ENCODE data around the gene SOX12.
"Not testable (repeated sequence)": the region's sequence is repeated elsewhere in the genome, so short reads cannot be mapped to it uniquely, and the experiment has no call there.

SOX12 gene

DNA sequence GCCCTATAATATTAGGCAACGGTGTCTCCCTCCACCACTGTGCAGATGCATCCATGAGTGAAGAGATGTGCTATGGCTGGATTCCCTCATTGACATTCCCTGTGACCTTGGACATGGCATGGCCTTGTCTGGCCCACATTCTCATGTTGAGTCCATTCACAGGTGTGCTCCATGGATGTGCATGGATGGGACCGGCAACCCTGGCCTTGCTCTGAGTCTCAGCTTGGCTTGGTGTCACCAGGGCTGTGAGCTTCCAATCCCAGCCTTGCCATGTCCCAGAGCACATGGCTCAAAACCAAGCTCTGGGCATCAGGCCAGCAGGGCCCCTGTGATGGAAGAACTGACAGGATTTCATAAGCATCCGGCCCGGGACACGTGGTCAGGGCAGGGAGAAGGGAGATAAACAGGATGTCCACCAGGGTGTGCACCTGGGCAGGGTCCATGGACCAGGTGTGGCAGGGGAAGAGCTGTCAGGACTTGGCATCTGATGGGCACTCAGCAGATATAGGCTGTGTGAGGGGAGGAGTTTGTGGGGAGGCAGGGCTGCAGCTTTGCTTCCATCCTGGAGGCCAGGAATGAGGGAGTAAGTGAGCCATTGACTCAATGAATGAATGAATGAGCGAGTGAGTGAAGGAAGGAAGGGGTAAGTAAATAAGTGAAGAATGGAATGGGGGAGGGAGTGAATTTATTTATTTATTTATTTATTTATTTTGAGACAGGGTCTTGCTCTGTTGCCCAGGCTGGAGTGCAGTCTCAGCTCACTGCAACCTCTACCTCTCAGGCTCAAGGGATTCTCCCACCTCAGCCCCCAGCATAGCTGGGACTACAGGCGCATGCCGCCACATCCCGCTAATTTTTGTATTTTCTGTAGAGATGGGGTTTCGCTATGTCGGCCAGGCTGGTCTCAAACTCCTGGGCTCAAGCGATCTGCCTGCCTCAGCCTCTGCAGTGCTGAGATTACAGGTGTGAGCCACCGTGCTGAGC lies 37.2 kb downstream of the SOX12 start:
- ATAC-seq, result peak; percentile 75
- DNase-seq, result peak; percentile 65

DNA sequence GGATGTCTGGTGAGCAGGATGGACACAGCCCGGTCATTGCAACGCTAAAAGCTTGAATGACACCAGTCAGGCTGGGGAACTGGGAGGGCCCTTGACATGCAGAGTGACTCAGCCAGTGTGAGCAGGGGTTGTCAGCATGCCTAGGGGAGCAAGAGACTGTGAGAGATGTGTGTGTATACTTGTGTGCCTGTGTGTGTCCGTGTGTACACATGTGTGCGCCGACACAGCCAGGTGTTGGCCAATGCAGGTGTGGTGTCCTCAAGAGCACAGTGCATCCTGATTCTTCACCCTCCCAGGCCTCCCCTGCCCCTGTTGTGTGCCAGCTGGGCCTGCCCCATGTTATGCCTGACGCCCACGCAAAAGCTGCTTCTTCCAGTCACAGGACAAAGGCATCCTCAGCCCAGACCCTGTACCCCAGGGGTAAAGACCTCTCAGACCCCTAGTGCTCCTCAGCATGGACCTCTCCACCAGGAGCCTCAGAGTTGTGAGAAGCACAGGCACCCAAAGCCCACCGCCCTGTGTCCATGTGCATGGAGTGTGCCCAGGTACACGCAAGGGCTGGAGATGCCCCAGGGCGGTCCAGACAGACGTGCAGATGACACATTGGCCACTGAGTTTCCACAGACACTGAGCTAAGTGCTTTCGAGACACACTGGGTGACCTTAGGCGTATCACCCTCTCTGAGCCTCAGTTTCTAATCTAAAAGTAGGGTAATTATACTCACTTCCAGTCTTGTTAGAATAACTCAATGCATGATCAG lies 38.1 kb downstream of the SOX12 start:
- ATAC-seq, result peak; percentile 19
- DNase-seq, result no peak

DNA sequence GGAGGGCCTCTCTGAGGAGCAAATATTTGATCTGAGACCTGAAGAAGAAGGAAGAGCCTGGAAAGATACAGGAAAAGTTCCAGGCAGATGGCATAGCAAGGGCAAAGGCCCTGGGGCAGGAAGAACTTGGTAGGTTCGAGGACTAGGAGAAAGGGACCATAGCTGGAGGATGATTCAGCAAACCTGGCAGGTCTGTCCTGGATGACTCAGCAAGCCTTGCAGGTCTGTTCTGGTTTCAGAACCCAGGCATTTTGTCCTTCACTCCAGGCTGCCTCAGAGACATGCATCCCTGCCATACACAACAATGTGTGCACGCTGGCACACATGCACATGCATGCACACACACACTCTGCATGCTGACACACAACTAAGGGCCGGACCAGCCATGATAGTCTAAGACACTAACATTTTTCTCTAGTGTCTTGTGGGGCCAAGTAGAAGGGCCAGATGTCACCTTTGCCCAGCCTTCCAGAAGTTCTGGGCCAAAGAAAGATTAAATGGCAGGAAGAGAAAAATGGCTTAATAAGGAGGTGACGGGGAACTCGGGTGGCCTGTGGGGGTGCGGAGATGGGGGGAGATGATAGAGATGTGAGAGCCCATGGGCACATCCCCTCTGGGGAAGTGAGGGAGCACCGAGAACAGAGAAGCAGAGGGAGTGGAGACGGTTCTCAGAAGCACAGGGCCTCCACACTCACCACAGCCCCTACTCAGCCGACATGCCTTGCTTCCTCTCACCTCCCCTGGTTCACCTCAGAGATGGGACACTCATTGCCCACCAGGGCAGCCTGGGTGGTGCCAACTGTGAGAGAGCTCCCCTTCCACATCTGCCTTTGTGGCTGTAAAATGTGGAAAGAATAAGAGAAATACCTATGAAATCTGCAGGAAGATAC lies 39.8 kb downstream of the SOX12 start:
- ATAC-seq (no peak), DNase-seq (no peak)

DNA sequence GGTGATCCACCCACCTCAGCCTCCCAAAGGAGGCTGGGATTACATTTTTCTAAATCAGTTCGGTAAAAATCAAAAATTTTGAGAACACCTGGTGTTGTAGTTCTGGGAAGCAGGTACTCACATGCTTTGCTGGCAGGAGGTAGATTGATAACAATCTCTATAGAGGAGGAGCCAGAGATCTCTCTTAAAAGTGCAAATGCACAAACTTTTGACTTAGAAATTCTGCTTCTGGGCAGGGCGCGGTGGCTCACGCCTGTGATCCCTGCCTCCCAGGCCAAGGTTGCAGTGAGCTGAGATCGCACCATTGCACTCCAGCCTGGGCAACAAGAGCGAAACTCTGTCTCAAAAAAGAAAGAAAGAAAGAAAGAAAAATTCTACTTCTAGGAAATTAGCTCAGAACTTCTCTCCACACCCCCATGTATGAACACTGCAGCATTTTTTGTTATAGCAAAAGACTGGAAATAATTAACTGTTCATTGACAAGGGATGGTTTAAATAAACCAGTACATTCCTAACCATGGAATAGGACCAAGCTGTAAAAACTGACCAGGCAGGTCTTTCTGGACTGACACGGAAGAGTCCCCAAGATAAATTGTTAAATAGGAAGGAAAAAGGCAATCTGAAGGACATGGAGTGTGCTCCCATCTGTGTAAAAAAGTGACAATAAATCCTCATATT lies 40.8 kb downstream of the SOX12 start:
- no peak for DNase-seq
- no peak for ATAC-seq

DNA sequence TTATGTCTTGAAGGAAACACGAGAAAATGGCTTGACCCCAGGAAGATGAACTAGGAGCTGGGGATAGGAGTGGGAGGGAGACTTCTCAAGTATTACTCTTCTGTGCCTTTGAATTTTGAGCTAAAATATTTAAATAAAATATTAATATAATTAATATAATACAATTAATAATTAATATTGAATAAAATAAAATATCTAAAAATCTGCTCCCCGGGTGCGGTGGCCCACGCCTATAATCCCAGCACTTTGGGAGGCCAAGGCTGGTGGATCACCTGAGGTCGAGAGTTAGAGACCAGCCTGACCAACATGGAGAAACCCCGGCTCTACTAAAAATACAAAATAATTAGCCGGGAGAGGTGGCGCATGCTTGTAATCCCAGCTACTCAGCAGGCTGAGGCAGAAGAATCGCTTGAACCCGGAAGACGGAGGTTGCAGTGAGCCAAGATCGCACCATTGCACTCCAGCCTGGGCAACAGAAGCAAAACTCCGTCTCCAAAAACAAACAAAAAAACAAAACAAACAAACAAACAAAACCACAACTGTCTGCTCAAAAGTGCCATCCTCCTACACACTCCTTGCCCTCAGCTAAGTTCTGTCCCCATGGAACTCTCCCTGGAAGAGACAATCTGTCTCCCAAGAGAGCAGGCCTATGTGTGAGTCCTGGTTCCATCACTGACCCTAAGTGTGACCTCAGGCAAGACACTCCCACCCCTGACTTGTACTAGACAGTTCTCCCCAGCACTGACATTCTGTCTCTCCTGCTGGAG lies 41.5 kb downstream of the SOX12 start:
- ATAC-seq (no peak), DNase-seq (no peak)

DNA sequence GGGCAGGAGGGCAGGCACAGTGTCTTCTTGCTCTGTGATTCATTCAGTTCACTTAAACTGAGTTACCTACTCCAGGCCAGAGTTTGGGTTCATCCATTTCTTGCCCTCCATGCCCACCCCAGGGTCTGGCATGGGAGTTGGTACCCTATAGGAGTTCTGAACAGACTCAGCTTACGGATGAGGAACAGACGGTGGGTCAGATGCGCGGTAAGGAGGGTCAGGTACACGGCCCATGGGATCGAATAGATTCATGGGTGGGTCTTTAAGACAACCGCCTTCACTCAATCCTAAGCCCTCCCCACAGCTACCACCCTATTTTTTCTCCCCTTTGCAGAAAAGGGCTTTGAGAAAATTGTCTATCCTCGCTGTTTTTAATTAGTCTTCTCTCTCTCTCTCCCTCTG lies 42.1 kb downstream of the SOX12 start:
- ATAC-seq (no peak), DNase-seq (no peak)

DNA sequence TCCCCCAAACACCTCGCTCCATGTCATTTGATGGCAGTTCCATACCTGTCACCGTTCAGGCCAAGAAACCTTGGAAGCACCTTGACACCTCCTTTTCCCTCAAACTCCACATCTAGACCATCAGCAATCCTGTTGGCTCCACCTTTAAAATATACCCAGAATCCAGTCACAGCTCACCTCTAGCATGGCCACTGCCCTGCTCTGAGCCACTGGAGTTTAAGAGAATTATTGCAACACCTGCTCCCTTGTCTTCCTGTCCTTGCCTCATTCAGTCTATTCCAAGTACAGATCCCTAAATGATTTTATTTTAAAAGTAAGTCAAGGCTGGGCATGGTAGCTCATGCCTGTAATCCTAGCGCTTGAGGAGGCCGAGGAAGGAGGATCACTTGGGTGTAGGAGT lies 43.6 kb downstream of the SOX12 start:
- DNase-seq, result no peak
- no peak for ATAC-seq

DNA sequence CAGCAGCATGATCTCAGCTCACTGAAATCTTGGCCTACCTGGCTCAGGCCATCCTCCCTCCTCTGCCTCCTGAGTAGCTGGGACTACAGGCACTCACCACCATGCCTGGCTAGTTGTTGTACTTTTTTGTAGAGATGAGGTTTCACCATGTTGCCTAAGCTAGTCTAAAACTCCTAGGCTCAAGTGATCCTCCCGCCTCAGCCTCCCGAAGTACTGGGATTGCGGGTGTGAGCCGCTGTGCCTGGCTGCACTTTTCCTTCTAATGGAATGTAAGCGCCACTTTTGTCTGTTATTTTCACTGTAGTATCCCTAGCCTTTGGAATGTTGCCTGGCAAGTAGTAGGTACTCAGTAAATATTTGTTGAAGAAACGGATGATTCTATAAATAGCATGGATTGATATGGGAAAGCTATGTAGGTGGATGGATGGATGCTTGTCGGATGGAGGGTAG lies 44.8 kb downstream of the SOX12 start:
- ATAC-seq (no peak), DNase-seq (no peak)

DNA sequence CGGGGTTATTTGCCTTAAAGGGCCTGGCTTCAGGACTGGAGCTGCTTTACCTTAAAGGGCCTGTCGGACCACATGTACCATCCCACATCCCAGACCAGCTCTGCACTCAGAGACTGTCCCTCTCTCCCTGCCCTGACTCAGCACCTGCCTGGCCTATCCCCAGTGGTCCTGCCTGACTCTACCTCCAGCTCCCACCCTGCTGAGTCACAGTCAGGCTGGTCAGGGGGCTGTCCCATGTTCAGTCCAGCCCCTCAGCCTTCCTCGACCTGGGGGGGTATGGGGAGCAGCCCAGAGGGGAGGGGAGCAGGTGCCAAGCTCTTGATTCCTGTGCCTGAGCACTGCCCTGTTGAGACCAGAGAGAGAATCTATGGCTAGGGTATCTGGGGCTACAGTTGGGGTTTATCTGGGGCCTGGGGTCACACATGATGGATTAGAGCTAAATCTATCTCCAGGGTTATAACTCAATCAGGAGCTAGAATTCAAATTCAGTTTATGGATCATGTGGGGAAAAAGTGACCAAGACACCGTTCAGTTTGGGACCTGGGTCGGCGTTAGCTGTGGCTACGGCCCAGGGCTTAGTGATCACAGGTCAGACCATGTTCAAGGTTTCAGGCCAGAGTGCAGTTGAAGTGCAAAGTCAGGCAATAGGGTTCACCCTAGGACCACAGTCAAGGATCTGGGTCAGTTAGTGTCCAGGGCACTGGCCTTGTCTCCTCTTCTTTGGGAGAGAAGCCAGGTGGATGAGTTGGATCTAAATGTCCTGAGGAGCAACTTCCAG lies 45.8 kb downstream of the SOX12 start:
- DNase-seq (no peak), ATAC-seq (no peak)

DNA sequence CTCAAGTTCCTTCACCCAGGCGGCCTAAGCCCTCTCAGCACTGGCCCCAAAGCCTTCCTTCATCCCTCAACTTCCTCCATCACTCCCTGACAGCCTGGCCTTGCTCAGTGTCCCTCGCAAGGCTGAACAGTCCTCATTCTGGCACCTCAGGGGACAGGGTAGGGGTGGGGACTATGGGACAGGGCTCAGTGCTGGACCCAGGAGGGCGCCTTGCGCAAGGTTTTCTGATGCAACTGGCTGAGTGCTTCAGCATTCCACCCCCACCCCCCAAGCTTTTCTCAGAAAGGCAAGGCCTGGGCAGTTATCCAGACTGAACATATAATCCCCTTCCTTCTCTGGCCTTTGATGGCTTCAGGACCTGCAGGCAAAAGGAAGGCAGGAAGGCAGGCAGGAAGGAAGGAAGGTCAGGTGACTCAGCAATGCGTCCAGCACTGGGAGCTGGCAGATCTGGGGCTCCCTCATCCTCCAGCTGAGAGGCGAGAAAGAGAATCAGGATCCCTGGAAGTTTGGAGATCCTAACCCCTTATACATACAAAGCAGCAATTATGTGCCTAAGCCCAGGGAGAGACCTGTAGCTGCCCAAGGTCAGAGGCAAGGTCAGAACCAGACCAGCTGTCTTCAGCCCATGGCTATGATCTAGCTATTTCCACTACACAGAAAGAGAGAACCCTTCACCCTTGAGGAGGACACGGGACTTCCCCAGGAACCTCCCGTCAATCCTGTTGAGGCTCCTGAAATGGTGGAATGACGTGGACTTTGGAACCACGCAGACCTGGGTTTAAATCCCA lies 46.6 kb downstream of the SOX12 start:
- ATAC-seq, result no peak
- DNase-seq, result no peak

DNA sequence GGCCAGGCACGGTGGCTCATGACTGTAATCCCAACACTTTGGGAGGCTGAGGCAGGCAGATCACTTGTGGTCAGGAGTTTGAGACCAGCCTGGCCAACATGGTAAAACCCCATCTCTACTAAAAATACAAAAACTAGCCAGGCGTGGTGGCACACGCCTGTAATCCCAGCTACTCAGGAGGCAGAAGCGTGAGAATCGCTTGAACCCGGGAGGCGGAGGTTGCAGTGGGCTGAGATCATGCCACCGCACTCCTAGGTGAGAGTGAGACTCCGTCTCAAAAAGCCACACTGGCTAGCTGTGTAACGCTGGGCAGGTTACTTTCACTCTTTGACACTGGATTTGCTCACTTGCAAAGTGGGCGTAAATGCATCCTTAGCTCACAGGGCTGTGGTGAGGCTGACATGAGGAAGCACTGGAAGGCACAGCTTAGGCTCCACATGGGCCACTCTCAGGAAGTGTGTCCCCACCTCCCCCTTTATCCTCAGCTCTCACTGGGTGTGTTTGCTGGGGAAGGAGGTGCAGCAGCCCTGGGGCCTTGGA lies 47.3 kb downstream of the SOX12 start:
- ATAC-seq, result peak; percentile 61
- not testable (repeated sequence) for DNase-seq

DNA sequence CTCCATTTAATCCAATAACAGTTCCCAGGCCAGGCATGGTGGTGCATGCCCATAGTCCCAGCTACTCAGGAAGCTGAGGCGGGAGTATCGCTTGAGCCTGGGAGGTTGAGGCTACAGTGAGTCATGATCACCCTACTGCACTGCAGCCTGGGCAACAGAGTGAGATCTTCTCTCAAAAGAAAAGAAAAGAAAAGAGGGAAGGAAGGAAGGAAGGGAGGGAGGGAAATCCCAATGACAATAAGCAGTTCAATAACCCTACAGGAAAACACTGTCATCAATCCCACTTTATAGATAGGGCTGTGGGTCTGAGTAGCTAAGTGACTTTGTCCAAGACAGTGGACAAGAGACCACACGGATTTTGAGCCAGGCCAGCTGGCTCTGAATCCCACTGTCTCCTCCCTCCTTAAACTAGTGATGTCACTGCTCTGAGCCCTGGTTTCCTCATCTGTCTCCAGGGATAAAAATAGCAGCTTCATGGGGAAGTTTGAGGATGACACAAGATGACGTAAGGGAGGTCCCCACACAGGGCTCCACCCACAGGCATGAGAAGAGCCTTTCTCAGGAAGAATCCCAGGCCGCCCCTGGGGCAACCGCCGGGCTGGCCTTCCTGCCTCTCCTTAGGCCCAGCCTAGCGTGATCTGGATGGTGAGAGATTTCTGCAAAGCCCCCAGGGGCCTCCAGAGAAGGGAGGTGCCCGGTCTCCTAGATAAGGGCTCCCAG lies 48.0 kb downstream of the SOX12 start:
- no peak for ATAC-seq

DNA sequence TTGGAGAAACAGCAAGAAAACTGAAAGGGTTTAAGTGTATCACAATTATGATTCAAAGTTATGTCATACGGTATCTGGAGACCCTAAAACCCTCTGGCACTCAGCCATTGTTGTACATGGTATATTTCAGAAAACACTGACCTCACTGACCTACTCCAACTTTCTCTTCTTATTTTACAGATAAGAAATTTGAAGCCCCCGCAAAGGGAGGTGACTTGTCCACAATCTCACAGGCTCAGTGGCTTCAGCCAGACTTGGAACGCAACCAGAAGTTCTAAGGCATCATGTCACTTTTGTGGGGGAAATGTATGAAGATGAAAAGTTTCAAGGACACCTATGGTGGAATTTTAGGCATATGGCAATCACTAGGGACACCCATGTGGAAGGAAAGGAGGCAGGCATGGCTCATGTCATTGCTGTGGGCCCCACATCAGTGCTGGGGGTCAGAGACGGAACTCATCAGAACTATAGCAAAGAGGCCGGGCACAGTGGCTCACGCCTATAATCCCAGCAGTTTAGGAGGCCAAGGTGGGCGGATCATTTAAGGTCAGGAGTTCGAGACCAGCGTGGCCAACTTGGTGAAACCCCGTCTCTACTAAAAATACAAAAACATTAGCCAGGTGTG lies 50.0 kb downstream of the SOX12 start:
- ATAC-seq (no peak), DNase-seq (no peak)

More for the DNA sequence above, 48.0 kb downstream of the SOX12 start:
- no peak for DNase-seq

DNA sequence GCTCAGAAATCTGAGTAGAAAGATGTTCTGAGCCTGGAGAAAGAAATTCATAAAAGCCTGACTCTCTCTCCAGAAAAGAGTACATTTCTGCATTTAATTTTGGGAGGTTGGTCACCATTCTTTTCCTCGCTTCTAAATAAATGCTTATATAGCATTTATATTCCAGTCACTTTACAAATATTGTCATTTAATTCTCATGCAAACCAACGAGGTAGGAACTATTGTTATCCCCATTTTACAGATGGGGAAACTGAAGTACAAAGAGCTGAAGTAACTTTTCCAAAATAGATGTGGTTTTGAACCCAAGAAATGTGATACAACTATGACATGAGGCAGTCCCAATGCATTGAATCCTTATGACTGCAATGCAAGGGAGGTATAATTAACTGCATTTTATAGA lies 50.7 kb downstream of the SOX12 start:
- DNase-seq, result no peak
- no peak for ATAC-seq

DNA sequence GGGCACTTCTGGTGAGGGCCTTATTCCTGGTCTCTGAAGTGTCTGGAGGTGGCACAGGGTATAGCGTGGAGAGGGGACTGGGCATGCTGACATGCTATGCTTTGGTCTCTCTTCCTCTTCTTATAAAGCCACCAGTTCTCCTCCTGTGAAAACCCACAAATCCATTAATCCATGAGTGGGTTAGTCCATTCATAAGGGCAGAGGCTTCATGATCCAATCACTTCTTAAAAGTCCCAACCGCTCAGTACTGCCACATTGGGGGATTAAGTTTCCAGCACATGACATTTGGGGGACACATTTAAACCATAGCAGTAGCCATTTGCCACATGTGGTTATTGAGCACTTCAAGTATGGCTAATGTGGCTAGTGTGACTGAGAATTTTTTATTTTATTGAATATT lies 51.4 kb downstream of the SOX12 start:
- DNase-seq, result no peak
- ATAC-seq, result no peak

DNA sequence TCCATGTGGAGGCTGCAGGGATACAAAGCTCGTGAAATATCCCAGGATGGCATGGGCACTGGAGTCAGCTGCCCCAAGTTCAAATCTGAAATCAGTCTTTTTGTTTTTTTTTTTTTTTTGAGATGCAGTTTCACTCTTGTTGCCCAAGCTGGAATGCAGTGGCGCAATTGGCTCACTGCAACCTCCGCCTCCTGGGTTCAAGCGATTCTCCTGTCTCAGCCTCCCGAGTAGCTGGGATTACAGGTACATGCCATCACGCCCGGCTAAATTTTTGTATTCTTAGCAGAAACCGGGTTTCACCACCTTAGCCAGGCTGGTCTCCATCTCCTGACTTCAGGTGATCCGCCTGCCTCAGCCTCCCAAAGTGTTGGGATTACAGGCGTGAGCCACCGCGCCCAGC lies 52.2 kb downstream of the SOX12 start:
- not testable (repeated sequence) for DNase-seq, ATAC-seq

DNA sequence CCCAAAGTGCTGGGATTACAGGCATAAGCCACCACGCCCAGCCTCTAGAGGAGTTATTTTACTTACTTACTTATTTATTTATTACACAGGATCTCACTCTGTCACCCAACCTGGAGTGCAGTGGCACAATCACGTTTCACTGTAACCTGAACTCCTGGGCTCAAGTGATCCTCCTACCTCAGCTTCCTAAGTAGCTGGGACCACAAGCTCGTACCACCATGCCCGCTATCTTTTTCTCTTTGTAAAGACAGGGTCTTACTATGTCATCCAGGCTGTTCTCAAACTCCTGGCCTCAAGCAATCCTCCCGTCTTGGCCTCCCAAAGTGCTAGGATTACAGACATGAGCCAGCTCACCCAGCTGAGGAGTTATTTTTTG lies 53.6 kb downstream of the SOX12 start:
- DNase-seq (no peak), ATAC-seq (no peak)

All from stimulated activated naive CD8-positive, alpha-beta T cell treated with anti-CD3 and anti-CD28 coated beads, Interleukin-15, Interleukin-2, amounts not matched to agents 100 U/mL and 50 U/mL, for 24 hours (primary cell).